ENCODE measurements around the gene ZDHHC22.

The ZDHHC22 gene

DNA sequence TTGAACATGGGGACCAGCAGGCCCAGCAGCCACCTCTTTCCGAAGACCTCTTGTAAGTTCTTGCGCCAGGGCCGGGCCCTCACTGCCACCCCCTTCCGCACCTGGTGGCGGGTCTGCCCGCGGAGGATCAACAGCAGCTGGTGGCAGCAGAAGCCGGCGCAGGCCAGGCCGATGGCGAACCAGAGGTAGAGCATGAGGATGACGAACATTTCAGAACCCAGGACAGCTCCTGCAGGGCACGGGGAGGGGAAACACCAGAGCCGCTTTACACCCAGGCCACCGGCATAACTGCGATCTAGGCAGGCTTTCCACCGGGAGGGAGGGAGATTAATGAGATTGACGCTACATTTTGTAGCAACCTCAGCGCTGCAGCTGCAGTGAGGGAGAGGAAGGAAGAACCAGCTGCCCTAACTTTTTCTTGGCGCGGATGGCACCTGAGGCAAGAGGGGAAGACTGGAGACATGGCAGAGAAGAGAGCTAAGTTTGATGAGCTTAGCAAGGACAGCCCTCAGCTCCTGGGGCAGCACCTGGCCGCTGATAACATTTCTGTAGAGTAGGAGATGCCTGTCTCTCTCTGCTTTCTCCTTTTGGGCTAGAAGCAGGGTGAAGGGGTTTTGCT is 7.8 kb downstream of the ZDHHC22 start:
- H3K4me1 ChIP-seq (ENCODE audit: control insufficient read depth, insufficient read depth, low read length) = no peaks in the 10 kb centered on the region
- peaks cover 0 to 22% of the 10 kb centered on the region in 2 experiments; a peak in 1 of 3 replicates for H3K36me3 ChIP-seq (ENCODE audit: control insufficient read depth in 2 of 2, insufficient read depth in 1 of 2, low read length in 2 of 2)
- TF ChIP-seq, protein P1, sequence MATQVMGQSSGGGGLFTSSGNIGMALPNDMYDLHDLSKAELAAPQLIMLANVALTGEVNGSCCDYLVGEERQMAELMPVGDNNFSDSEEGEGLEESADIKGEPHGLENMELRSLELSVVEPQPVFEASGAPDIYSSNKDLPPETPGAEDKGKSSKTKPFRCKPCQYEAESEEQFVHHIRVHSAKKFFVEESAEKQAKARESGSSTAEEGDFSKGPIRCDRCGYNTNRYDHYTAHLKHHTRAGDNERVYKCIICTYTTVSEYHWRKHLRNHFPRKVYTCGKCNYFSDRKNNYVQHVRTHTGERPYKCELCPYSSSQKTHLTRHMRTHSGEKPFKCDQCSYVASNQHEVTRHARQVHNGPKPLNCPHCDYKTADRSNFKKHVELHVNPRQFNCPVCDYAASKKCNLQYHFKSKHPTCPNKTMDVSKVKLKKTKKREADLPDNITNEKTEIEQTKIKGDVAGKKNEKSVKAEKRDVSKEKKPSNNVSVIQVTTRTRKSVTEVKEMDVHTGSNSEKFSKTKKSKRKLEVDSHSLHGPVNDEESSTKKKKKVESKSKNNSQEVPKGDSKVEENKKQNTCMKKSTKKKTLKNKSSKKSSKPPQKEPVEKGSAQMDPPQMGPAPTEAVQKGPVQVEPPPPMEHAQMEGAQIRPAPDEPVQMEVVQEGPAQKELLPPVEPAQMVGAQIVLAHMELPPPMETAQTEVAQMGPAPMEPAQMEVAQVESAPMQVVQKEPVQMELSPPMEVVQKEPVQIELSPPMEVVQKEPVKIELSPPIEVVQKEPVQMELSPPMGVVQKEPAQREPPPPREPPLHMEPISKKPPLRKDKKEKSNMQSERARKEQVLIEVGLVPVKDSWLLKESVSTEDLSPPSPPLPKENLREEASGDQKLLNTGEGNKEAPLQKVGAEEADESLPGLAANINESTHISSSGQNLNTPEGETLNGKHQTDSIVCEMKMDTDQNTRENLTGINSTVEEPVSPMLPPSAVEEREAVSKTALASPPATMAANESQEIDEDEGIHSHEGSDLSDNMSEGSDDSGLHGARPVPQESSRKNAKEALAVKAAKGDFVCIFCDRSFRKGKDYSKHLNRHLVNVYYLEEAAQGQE (tag by site-specific recombination; IDR thresholded peaks at IDR 0.05) = peak; percentile 95
- no peak for TF ChIP-seq ZNF335 (tag by site-specific recombination; conservative IDR thresholded peaks at IDR 0.05)
- H3K4me3 ChIP-seq (ENCODE audit: low read depth, low read length) = no peak overlapping the region
- H3K27ac ChIP-seq (ENCODE audit: extremely low read depth, low read depth, low read length) = no peak overlapping the region
- CTCF ChIA-PET = interaction anchor here (0.6 to 3.4 kb wide), 5 partner anchors 10 to 258 kb away, joined by 3 to 19 read pairs (median 5); no protein-coding TSS in a partner anchor
- POLR2A ChIA-PET = interaction anchor here (1.3 kb wide), 1 partner anchor 10 kb away, joined by 4 read pairs; no protein-coding TSS in a partner anchor
- H3K9me3 ChIP-seq (ENCODE audit: control insufficient read depth, insufficient read depth, low read depth, low read length) = no peaks in the 10 kb centered on the region

GRCh38 chr14:77131871-77132486 is 9.6 kb downstream of the ZDHHC22 start:
- no peak for TF ChIP-seq ZFHX2 (tag by site-specific recombination; conservative IDR thresholded peaks at IDR 0.05)
- no peak for TF ChIP-seq SCRT2 (tag by site-specific recombination; IDR thresholded peaks at IDR 0.05)
- TF ChIP-seq, protein P2, sequence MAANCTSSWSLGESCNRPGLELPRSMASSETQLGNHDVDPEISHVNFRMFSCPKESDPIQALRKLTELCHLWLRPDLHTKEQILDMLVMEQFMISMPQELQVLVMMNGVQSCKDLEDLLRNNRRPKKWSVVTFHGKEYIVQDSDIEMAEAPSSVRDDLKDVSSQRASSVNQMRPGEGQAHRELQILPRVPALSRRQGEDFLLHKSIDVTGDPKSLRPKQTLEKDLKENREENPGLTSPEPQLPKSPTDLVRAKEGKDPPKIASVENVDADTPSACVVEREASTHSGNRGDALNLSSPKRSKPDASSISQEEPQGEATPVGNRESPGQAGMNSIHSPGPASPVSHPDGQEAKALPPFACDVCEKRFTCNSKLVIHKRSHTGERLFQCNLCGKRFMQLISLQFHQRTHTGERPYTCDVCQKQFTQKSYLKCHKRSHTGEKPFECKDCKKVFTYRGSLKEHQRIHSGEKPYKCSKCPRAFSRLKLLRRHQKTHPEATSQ (tag by site-specific recombination; IDR thresholded peaks at IDR 0.05) = no peak
- TF ChIP-seq GLIS1 (tag by site-specific recombination; IDR thresholded peaks at IDR 0.05) = no peak
- TF ChIP-seq, protein P3, sequence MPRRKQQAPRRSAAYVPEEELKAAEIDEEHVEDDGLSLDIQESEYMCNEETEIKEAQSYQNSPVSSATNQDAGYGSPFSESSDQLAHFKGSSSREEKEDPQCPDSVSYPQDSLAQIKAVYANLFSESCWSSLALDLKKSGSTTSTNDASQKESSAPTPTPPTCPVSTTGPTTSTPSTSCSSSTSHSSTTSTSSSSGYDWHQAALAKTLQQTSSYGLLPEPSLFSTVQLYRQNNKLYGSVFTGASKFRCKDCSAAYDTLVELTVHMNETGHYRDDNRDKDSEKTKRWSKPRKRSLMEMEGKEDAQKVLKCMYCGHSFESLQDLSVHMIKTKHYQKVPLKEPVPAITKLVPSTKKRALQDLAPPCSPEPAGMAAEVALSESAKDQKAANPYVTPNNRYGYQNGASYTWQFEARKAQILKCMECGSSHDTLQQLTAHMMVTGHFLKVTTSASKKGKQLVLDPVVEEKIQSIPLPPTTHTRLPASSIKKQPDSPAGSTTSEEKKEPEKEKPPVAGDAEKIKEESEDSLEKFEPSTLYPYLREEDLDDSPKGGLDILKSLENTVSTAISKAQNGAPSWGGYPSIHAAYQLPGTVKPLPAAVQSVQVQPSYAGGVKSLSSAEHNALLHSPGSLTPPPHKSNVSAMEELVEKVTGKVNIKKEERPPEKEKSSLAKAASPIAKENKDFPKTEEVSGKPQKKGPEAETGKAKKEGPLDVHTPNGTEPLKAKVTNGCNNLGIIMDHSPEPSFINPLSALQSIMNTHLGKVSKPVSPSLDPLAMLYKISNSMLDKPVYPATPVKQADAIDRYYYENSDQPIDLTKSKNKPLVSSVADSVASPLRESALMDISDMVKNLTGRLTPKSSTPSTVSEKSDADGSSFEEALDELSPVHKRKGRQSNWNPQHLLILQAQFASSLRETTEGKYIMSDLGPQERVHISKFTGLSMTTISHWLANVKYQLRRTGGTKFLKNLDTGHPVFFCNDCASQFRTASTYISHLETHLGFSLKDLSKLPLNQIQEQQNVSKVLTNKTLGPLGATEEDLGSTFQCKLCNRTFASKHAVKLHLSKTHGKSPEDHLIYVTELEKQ (tag by site-specific recombination; IDR thresholded peaks at IDR 0.05; ENCODE audit: borderline replicate concordance) = no peak
- ChIA-PET POLR2A (interaction anchor here (0.8 kb wide), 1 partner anchor 164 kb away, joined by 4 read pairs; no protein-coding TSS in a partner anchor), CTCF (interaction anchor here (0.6 to 1.5 kb wide), 5 partner anchors 16 to 137 kb away, joined by 3 to 5 read pairs (median 3); no protein-coding TSS in a partner anchor)
- peaks cover 0 to 7% of the 10 kb centered on the region in 2 experiments; a peak in 1 of 3 replicates for H3K36me3 ChIP-seq (ENCODE audit: control insufficient read depth in 2 of 2, insufficient read depth in 1 of 2, low read length in 2 of 2)
- no peak overlapping the region for H3K27ac ChIP-seq (ENCODE audit: extremely low read depth, low read depth, low read length)
- H3K4me1 ChIP-seq (ENCODE audit: control insufficient read depth, insufficient read depth, low read length) = no peaks in the 10 kb centered on the region
- no peak overlapping the region for H3K4me3 ChIP-seq (ENCODE audit: low read depth, low read length)
- no peaks in the 10 kb centered on the region for H3K9me3 ChIP-seq (ENCODE audit: control insufficient read depth, insufficient read depth, low read depth, low read length)

DNA sequence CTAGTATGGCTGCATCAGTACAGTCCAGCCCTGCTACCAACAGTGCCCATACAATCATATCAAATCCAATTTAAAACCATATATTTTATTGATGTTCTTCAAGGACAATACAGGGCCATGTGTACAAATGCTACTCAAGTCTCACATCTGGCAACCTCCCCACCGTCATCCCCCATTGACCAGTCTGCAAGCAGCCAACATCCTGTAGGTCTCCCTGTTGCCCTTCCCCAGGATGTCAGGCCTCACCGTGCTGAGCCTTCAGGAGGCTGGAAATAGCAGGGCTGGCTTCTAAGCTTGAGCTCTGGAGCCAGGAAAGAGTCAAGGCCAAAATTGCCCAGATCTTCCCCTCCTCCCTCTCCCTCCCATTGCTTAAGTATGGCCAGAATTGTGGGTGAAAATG is 10.4 kb downstream of the ZDHHC22 start:
- Histone ChIP-seq H3K36me3 (ENCODE audit: control insufficient read depth in 2 of 2, insufficient read depth in 1 of 2, low read length in 2 of 2) (peaks cover 0 to 3% of the 10 kb centered on the region in 2 experiments; a peak in 1 of 3 replicates), H3K27ac (ENCODE audit: extremely low read depth, low read depth, low read length) (no peak overlapping the region), H3K4me3 (ENCODE audit: low read depth, low read length) (no peak overlapping the region), H3K9me3 (ENCODE audit: control insufficient read depth, insufficient read depth, low read depth, low read length) (no peaks in the 10 kb centered on the region), H3K4me1 (ENCODE audit: control insufficient read depth, insufficient read depth, low read length) (no peaks in the 10 kb centered on the region)
- CTCF ChIA-PET = interaction anchor here (1.3 to 1.6 kb wide), 2 partner anchors 20 to 82 kb away, joined by 3 to 4 read pairs; no protein-coding TSS in a partner anchor
- POLR2A ChIA-PET = no interaction called here
- TF ChIP-seq ZNF530 (tag by site-specific recombination; IDR thresholded peaks at IDR 0.05; ENCODE audit: low read depth) (no peak), ZNF48 (tag by site-specific recombination; IDR thresholded peaks at IDR 0.05) (no peak), ZNF426 (tag by site-specific recombination; IDR thresholded peaks at IDR 0.05) (no peak), ZNF221 (tag by site-specific recombination; IDR thresholded peaks at IDR 0.05; ENCODE audit: borderline replicate concordance) (no peak), KLF7 (tag by site-specific recombination; IDR thresholded peaks at IDR 0.05; ENCODE audit: borderline replicate concordance) (no peak), ZNF514 (tag by site-specific recombination; IDR thresholded peaks at IDR 0.05) (no peak), ZNF214 (tag by site-specific recombination; IDR thresholded peaks at IDR 0.05; ENCODE audit: borderline replicate concordance) (no peak), ZNF580 (tag by site-specific recombination; IDR thresholded peaks at IDR 0.05) (no peak), ZNF148 (tag by site-specific recombination; IDR thresholded peaks at IDR 0.05; ENCODE audit: borderline replicate concordance) (no peak), ZNF791 (tag by site-specific recombination; IDR thresholded peaks at IDR 0.05) (no peak), ZNF677 (tag by site-specific recombination; IDR thresholded peaks at IDR 0.05) (no peak)
